Amygdala (tissue), 56 donors: ENCODE measurements around the gene C1QTNF3.
A peak's percentile ranks its signal among the peaks of the same experiment; 100 is the strongest.
"Not testable (repeated sequence)": the region's sequence is repeated elsewhere in the genome, so short reads cannot be mapped to it uniquely, and the experiment has no call there.

Source experiments
- DNase-seq, 56 donors: peaks; one replicate each; lab custom pipeline; 2025; lab: John Stamatoyannopoulos, UW

The C1QTNF3 gene

GRCh38 chr5:34026089-34026761 is 16.8 kb downstream of the C1QTNF3 start:
- DNase-seq, result no peak

GRCh38 chr5:34022121-34022705 is 20.8 kb downstream of the C1QTNF3 start:
- DNase-seq, result no peak

GRCh38 chr5:34021334-34021733 is 21.7 kb downstream of the C1QTNF3 start:
- DNase-seq, result no peak

- no peak for DNase-seq
Measured at GRCh38 chr5:34020726-34021125, 22.3 kb downstream of the C1QTNF3 start.

- no peak for DNase-seq
Measured at GRCh38 chr5:34017254-34017653, 25.8 kb downstream of the C1QTNF3 start.

- DNase-seq, result no peak
Measured at GRCh38 chr5:34016750-34017149, 26.3 kb downstream of the C1QTNF3 start.

- DNase-seq, result no peak
Measured at GRCh38 chr5:34016222-34016621, 26.8 kb downstream of the C1QTNF3 start.

GRCh38 chr5:34015120-34015822 is 27.7 kb downstream of the C1QTNF3 start:
- no peak for DNase-seq

GRCh38 chr5:34014626-34015025 is 28.4 kb downstream of the C1QTNF3 start:
- DNase-seq, result no peak

GRCh38 chr5:34013547-34013946 is 29.5 kb downstream of the C1QTNF3 start:
- DNase-seq, result no peak

GRCh38 chr5:34012791-34013190 is 30.2 kb downstream of the C1QTNF3 start:
- peak in 17 of 56 donors; percentile 2 to 45 (median 9) for DNase-seq

GRCh38 chr5:34011536-34011935 is 31.5 kb downstream of the C1QTNF3 start:
- no peak for DNase-seq

- DNase-seq, result not testable (repeated sequence)
Measured at GRCh38 chr5:34010146-34010545, 32.9 kb downstream of the C1QTNF3 start.

GRCh38 chr5:34009610-34010009 is 33.4 kb downstream of the C1QTNF3 start:
- no peak for DNase-seq

GRCh38 chr5:34008802-34009201 is 34.2 kb downstream of the C1QTNF3 start:
- no peak for DNase-seq

GRCh38 chr5:34007621-34008600 is 35.1 kb downstream of the C1QTNF3 start, which contains the start of gene AMACR:
Gene AMACR (minus strand): TSS chr5:34008050. CDS start chr5:34008019, 31 bp downstream.
- peak; percentile 52 to 97 (median 91) for DNase-seq

- DNase-seq, result peak in 13 of 56 donors; percentile 1 to 55 (median 26)
Measured at GRCh38 chr5:34007201-34007620, 35.8 kb downstream of the C1QTNF3 start.

GRCh38 chr5:34005681-34006080 is 37.3 kb downstream of the C1QTNF3 start:
- DNase-seq, result no peak

- no peak for DNase-seq
Measured at GRCh38 chr5:34005211-34005610, 37.8 kb downstream of the C1QTNF3 start.

- no peak for DNase-seq
Measured at GRCh38 chr5:34003941-34004340, 39.1 kb downstream of the C1QTNF3 start.
